Measurements from ENCODE around the gene PDCD6IP.
"Not testable (repeated sequence)": the region's sequence is repeated elsewhere in the genome, so short reads cannot be mapped to it uniquely, and the experiment has no call there.

Gene PDCD6IP

GRCh38 chr3:33781413-33781812 lies 17.0 kb upstream of the PDCD6IP start:
- H3K9ac ChIP-seq (ENCODE audit: low read length); H3K9me3 ChIP-seq (ENCODE audit: control insufficient read depth, low read length); H3K27me3 ChIP-seq (ENCODE audit: control insufficient read depth, insufficient read depth, low read length); H3K36me3 ChIP-seq (ENCODE audit: control insufficient read depth, insufficient read depth, low read length); H3K4me1 ChIP-seq (ENCODE audit: control insufficient read depth, insufficient read depth, low read length); H3K4me3 ChIP-seq (ENCODE audit: low read length): not testable (repeated sequence)

- H3K4me3 ChIP-seq (ENCODE audit: low read length), result peak overlapping the region; percentile 10
- peak overlapping the region; percentile 30 for H3K9ac ChIP-seq (ENCODE audit: low read length)
- H3K27me3 ChIP-seq (ENCODE audit: control insufficient read depth, insufficient read depth, low read length), result peaks cover 6% of the 10 kb centered on the region
- H3K9me3 ChIP-seq (ENCODE audit: control insufficient read depth, low read length), result no peaks in the 10 kb centered on the region
- peaks cover 4% of the 10 kb centered on the region for H3K4me1 ChIP-seq (ENCODE audit: control insufficient read depth, insufficient read depth, low read length)
- no peaks in the 10 kb centered on the region for H3K36me3 ChIP-seq (ENCODE audit: control insufficient read depth, insufficient read depth, low read length)
Measured at GRCh38 chr3:33786565-33787327, 11.7 kb upstream of the PDCD6IP start.

- Histone ChIP-seq H3K27me3 (ENCODE audit: control insufficient read depth, insufficient read depth, low read length) (peaks cover 6% of the 10 kb centered on the region), H3K4me1 (ENCODE audit: control insufficient read depth, insufficient read depth, low read length) (peaks cover 4% of the 10 kb centered on the region), H3K9ac (ENCODE audit: low read length) (peak overlapping the region; percentile 30), H3K9me3 (ENCODE audit: control insufficient read depth, low read length) (no peaks in the 10 kb centered on the region), H3K36me3 (ENCODE audit: control insufficient read depth, insufficient read depth, low read length) (no peaks in the 10 kb centered on the region), H3K4me3 (ENCODE audit: low read length) (peak overlapping the region; percentile 10)
Measured at GRCh38 chr3:33787328-33788009, 11.0 kb upstream of the PDCD6IP start.

- Histone ChIP-seq H3K36me3 (ENCODE audit: control insufficient read depth, insufficient read depth, low read length) (no peaks in the 10 kb centered on the region), H3K9ac (ENCODE audit: low read length) (no peak overlapping the region), H3K27me3 (ENCODE audit: control insufficient read depth, insufficient read depth, low read length) (peaks cover 6% of the 10 kb centered on the region), H3K4me3 (ENCODE audit: low read length) (no peak overlapping the region), H3K4me1 (ENCODE audit: control insufficient read depth, insufficient read depth, low read length) (peaks cover 4% of the 10 kb centered on the region), H3K9me3 (ENCODE audit: control insufficient read depth, low read length) (no peaks in the 10 kb centered on the region)
Measured at GRCh38 chr3:33789183-33789954, 9.1 kb upstream of the PDCD6IP start.

GRCh38 chr3:33790091-33790490 lies 8.3 kb upstream of the PDCD6IP start:
- Histone ChIP-seq H3K27me3 (ENCODE audit: control insufficient read depth, insufficient read depth, low read length) (peaks cover 6% of the 10 kb centered on the region), H3K36me3 (ENCODE audit: control insufficient read depth, insufficient read depth, low read length) (no peaks in the 10 kb centered on the region), H3K4me1 (ENCODE audit: control insufficient read depth, insufficient read depth, low read length) (peaks cover 4% of the 10 kb centered on the region), H3K9ac (ENCODE audit: low read length) (no peak overlapping the region), H3K9me3 (ENCODE audit: control insufficient read depth, low read length) (no peaks in the 10 kb centered on the region), H3K4me3 (ENCODE audit: low read length) (no peak overlapping the region)

GRCh38 chr3:33791477-33792166 lies 6.8 kb upstream of the PDCD6IP start:
- Histone ChIP-seq H3K9ac (ENCODE audit: low read length) (no peak overlapping the region), H3K9me3 (ENCODE audit: control insufficient read depth, low read length) (no peaks in the 10 kb centered on the region), H3K36me3 (ENCODE audit: control insufficient read depth, insufficient read depth, low read length) (no peaks in the 10 kb centered on the region), H3K4me1 (ENCODE audit: control insufficient read depth, insufficient read depth, low read length) (peaks cover 4% of the 10 kb centered on the region), H3K4me3 (ENCODE audit: low read length) (no peak overlapping the region), H3K27me3 (ENCODE audit: control insufficient read depth, insufficient read depth, low read length) (peaks cover 6% of the 10 kb centered on the region)

GRCh38 chr3:33792167-33792892 lies 6.1 kb upstream of the PDCD6IP start:
- no peaks in the 10 kb centered on the region for H3K36me3 ChIP-seq (ENCODE audit: control insufficient read depth, insufficient read depth, low read length)
- H3K27me3 ChIP-seq (ENCODE audit: control insufficient read depth, insufficient read depth, low read length), result peaks cover under 1% of the 10 kb centered on the region
- H3K9me3 ChIP-seq (ENCODE audit: control insufficient read depth, low read length), result no peaks in the 10 kb centered on the region
- peaks cover under 1% of the 10 kb centered on the region for H3K4me1 ChIP-seq (ENCODE audit: control insufficient read depth, insufficient read depth, low read length)
- no peak overlapping the region for H3K9ac ChIP-seq (ENCODE audit: low read length)
- H3K4me3 ChIP-seq (ENCODE audit: low read length), result no peak overlapping the region

GRCh38 chr3:33795131-33795530 lies 3.3 kb upstream of the PDCD6IP start:
- Histone ChIP-seq H3K36me3 (ENCODE audit: control insufficient read depth, insufficient read depth, low read length) (no peaks in the 10 kb centered on the region), H3K9me3 (ENCODE audit: control insufficient read depth, low read length) (no peaks in the 10 kb centered on the region), H3K9ac (ENCODE audit: low read length) (no peak overlapping the region), H3K4me3 (ENCODE audit: low read length) (no peak overlapping the region), H3K4me1 (ENCODE audit: control insufficient read depth, insufficient read depth, low read length) (peaks cover 5% of the 10 kb centered on the region), H3K27me3 (ENCODE audit: control insufficient read depth, insufficient read depth, low read length) (no peaks in the 10 kb centered on the region)

- no peaks in the 10 kb centered on the region for H3K9me3 ChIP-seq (ENCODE audit: control insufficient read depth, low read length)
- H3K9ac ChIP-seq (ENCODE audit: low read length), result no peak overlapping the region
- no peaks in the 10 kb centered on the region for H3K36me3 ChIP-seq (ENCODE audit: control insufficient read depth, insufficient read depth, low read length)
Measured at GRCh38 chr3:33795856-33796536, 2.4 kb upstream of the PDCD6IP start.

GRCh38 chr3:33798113-33798417 lies 365 bp upstream of the PDCD6IP start:
- Histone ChIP-seq H3K9me3 (ENCODE audit: control insufficient read depth, low read length) (no peaks in the 10 kb centered on the region), H3K4me1 (ENCODE audit: control insufficient read depth, insufficient read depth, low read length) (peaks cover 25% of the 10 kb centered on the region), H3K4me3 (ENCODE audit: low read length) (peak overlapping the region; percentile 68), H3K36me3 (ENCODE audit: control insufficient read depth, insufficient read depth, low read length) (no peaks in the 10 kb centered on the region), H3K9ac (ENCODE audit: low read length) (peak overlapping the region; percentile 92), H3K27me3 (ENCODE audit: control insufficient read depth, insufficient read depth, low read length) (no peaks in the 10 kb centered on the region)

More at GRCh38 chr3:33795856-33796536, 2.4 kb upstream of the PDCD6IP start:
- Histone ChIP-seq H3K4me1 (ENCODE audit: control insufficient read depth, insufficient read depth, low read length) (peaks cover 9% of the 10 kb centered on the region), H3K27me3 (ENCODE audit: control insufficient read depth, insufficient read depth, low read length) (no peaks in the 10 kb centered on the region), H3K4me3 (ENCODE audit: low read length) (no peak overlapping the region)

- H3K36me3 ChIP-seq (ENCODE audit: control insufficient read depth, insufficient read depth, low read length), result no peaks in the 10 kb centered on the region
- H3K27me3 ChIP-seq (ENCODE audit: control insufficient read depth, insufficient read depth, low read length), result no peaks in the 10 kb centered on the region
- no peaks in the 10 kb centered on the region for H3K9me3 ChIP-seq (ENCODE audit: control insufficient read depth, low read length)
- peaks cover 26% of the 10 kb centered on the region for H3K4me1 ChIP-seq (ENCODE audit: control insufficient read depth, insufficient read depth, low read length)
- H3K9ac ChIP-seq (ENCODE audit: low read length), result peak overlapping the region; percentile 92
- H3K4me3 ChIP-seq (ENCODE audit: low read length), result peak overlapping the region; percentile 68
Measured at GRCh38 chr3:33799202-33799551, 747 bp downstream of the PDCD6IP start.

Data from mucosa of stomach (tissue), 1 donor.